Measurements from ENCODE around the gene PDE9A. TPM values are rescaled to one million over a fixed set of nuclear protein-coding genes. Genes with fewer than 3 reads are reported as not detected.
"Not testable (repeated sequence)": the region's sequence is repeated elsewhere in the genome, so short reads cannot be mapped to it uniquely, and the experiment has no call there.

Gene PDE9A
- total RNA-seq, 1 donor from 2014 or later: 16.7 TPM

DNA sequence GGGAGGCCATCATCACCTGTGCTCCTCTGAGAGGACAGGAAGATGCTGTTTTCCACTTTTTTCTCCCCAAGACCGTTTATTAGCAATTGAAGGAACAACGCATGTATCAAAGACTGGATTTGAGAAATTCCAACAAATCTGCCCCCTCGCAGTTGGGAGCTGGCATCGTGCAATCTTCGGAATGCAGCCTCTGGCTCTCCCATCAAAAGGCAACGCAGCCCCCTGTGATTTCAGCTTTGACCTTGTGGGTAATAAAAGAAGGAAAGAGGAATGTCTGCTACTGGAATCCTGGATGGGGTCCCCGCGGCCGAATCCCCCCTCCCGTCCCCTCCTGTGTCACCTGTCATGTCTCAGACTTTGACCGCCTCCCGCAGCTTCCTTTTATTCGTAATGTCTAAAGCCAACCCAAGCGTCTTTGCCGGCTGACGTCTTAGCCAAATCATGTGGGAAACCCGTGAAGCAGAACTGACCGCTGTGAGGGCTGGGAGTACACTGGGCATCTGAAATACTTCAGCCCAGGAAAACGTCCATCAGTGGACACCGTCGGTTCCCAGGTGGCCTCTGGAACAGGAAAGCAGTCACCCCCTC, 124.4 kb downstream of the PDE9A start:
- no peak for DNase-seq

DNA sequence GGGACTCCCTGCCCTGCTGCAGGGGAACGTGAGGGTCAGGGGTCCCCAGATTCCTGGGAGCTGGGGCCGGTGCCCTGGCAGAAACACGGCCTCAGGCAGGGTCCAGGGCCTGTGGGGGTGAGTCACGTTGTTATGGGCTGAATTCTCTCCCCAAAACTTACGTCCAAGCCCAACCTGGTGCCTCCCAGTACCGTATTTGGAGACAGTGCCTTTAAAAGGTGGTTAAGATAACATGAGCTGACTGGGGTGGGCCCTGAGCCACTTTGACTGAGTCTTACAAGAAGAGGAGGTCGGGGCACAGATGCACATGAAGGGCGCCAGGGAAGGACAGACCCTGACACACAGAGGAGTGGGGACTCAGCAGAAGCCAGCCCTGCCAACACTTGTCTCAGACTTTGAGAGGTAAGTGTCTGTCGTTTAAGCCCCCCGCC, 126.0 kb downstream of the PDE9A start:
- DNase-seq: no peak

- DNase-seq: no peak
Observed at GRCh38 chr21:42780617-42781016, 127.2 kb downstream of the PDE9A start.

- DNase-seq: no peak
Observed at GRCh38 chr21:42781150-42781970, 127.9 kb downstream of the PDE9A start.

GRCh38 chr21:42781971-42782722, 128.7 kb downstream of the PDE9A start:
- DNase-seq: no peak

- DNase-seq: no peak
Observed at GRCh38 chr21:42782723-42783242, 129.4 kb downstream of the PDE9A start.

DNA sequence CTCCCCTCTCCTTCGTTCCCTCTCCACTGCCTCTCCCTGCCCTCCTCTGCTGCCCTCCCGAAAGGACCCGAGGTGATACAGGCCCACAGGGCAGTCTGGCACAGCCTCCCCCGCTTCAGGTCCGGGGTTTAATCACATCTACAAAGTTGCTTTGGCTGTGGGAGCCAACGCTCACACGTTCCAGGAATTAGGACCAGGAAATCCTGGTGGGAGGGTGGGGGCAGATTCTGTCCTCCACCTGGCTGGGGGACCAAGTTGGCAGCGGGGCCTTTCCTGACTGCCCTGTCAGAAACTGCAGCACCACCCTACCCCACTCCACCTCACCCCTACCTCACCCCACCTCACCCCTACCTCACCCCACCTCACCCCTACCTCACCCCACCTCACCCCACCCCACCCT, 130.9 kb downstream of the PDE9A start:
- no peak for DNase-seq

- no peak for DNase-seq
Observed at GRCh38 chr21:42784896-42785451, 131.6 kb downstream of the PDE9A start.

DNA sequence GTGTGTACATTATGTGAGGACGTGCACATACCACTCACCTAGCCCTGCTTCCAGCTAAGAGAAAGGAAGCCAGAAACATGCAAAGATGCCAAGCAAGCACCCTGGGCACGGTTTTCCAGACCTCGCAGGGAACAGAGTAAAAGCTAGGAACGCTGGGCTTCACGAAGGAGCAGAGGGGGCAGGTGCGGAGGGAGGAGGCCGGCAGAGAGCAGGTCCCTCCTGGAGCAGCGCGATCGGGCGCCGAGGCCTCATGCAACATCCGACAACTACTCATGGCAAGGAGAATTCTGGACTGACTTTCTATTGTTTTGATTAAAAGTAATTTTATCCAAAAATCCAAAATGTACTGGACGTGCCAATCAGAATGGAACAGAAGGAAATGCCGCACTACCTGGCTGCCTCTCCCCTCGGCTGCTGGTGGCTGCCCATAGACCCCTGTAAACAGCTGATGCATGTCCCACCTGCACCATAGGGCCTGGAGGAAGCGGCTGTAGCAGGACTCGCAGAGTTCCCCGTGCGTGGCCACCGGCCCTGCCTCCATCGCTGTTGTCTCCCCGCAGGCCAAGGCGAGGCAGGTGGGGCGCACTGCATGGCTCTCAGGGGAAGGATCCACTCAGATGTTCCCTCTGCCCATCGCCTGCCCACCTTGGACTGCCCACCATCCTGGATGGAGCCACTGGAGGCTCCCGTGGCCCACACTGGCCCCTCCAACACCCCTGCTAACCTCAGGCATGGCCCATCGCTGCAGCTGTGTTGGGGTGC, 132.4 kb downstream of the PDE9A start:
- DNase-seq: no peak

GRCh38 chr21:42786884-42787283, 133.5 kb downstream of the PDE9A start:
- no peak for DNase-seq

- DNase-seq: no peak
Observed at GRCh38 chr21:42787613-42788012, 134.2 kb downstream of the PDE9A start.

DNA sequence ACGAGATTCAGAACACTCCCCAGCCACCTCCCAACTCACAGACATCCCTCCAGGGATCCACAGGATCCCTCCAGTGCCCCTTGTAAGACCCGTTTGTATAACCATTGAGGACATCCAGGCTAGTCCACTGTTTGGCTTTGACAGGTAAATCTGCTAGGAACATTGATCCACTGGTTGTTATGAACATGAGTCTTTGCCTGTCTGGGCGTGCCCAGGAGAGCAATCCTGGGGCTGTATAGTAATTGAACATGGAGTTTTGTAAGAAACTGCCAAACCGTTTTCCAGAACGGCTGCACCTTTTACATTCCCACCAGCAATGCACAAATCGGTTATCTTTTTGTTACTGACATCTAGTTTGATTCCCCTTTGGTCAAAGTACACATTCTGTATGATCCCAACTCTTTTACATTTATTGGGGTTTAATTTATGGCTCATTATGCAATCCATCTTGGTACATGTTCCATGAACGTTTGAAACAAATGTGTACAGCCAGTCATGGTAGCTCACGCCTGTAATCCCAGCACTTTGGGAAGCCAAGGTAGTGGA, 137.2 kb downstream of the PDE9A start:
- no peak for DNase-seq

GRCh38 chr21:42793774-42794173, 140.4 kb downstream of the PDE9A start:
- DNase-seq: no peak

DNA sequence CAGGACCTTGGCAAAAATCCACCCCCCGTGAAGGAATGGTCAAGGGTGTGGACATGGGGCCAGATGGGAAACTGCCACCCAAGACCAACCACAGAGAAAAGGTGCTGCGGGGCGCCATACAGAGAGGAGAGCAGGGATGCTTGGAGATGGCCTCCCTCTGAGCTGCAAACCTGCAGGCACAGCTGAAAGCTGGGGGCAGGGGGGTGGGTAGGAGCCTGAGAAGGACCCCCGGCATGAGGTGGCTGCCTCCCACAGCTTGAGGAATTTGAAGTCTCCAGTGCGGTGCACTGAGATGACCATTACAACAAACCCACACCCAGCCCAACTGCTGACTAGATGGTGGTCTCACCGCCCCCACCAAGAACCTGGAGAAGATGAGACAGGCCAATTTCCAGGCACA, 141.1 kb downstream of the PDE9A start:
- no peak for DNase-seq

GRCh38 chr21:42796327-42797062, 143.1 kb downstream of the PDE9A start:
- DNase-seq: no peak

DNA sequence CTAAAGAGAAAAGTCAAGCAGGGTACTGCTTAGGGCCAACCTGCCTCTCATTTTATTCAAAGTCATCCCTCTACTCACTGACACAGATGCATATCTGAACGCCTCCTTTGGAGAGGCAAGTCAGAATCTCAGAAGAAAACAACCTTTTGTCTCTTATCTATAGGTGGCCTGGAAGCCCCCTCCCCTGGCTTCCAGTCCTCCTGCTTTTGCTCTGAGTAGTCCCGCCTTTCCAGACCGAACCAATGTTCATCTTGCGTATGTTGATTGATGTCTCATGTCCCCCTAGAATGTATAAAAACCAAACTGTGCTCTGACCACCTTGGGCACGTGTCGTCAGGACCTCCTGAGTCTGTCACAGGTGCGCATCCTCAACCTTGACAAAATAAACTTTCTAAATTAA, 144.1 kb downstream of the PDE9A start:
- DNase-seq: no peak

- no peak for DNase-seq
Observed at GRCh38 chr21:42798106-42798505, 144.7 kb downstream of the PDE9A start.

DNA sequence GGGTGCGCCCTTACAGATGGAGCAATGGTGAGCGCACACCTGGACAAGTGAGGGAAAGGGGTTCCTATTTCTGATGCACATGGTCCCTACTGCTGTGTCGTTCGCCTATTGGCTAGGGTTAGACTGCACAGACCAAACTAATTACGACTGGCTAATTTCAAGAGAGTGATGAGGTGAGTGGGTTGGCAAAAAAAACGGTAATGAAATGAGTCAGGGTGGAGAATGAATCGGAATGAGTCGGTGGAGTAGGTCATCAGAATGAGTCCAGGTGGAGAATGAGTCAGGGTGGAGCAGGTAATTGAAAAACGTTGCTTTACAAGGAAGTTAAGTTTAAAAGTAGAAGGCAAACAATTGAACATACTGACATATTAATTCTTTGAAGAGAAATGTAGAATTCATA, 146.1 kb downstream of the PDE9A start:
- DNase-seq: no peak

- no peak for DNase-seq
Observed at GRCh38 chr21:42799948-42800347, 146.5 kb downstream of the PDE9A start.

DNA sequence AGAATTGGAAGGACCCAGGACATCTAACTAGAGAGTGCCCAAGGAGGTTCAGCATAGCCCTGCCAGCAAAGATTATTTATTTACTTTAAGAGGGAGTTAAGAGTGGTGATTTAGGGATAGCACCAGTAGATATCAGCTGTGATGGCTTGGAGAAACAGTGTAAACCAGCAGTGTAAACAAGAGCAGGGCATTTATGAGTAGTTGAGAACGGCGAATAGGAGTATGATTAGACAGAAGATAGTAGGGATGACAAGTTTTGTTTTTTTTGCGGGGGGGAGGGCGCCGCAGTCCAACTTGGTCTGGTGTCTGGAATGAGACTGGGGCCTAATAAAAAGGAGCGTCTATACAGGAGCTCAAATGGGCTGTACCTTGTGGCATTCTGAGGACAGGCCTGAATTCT, 148.2 kb downstream of the PDE9A start:
- DNase-seq: not testable (repeated sequence)

Measured in occipital lobe (tissue), 2 donors.